ENCODE measurements around the gene SMARCAD1.

- TF ChIP-seq REST (IDR thresholded peaks at IDR 0.05; ENCODE audit: insufficient read depth in 1 of 2, low read depth in 2 of 2, low read length in 2 of 2) (no peak), POLR2AphosphoS5 (IDR thresholded peaks at IDR 0.05; ENCODE audit: low read depth, low read length) (no peak)
Measured at GRCh38 chr4:94284889-94285288, 77.2 kb downstream of the SMARCAD1 start.
